HepG2 (cell line): ENCODE data around the gene LPAR1. TPM values are rescaled to one million over a fixed set of nuclear protein-coding genes. Genes with fewer than 3 reads are reported as not detected.

ENCODE experiments used
- ATAC-seq: fragments of 200-7000 bp; cut with Tn5 transposase; 3 replicates; pipeline ENCODE4 v1.9.1; 2020; ENCODE audit warnings: mild to moderate bottlenecking, moderate library complexity
- BruUV-seq: library from RNA; stranded (reverse); fragments of 400-500 nt; replicated peaks from 2 replicates; lab custom pipeline; 2021; lab: Mats Ljungman, UMichigan
- CTCF ChIA-PET: fragments of 300-600 bp; formaldehyde crosslinking; extraction: SDS; loops from one replicate; lab custom pipeline; 2021; ENCODE audit warnings: low total read pairs, inconsistent platforms, low intra/inter-chr PET ratio; lab: Yijun Ruan, JAX
- POLR2A ChIA-PET: fragments of 350-600 bp; sonication (Branson Sonifier 250); formaldehyde crosslinking; loops from one replicate; lab custom pipeline; 2020; ENCODE audit warnings: antibody characterized with exemption, inconsistent platforms; lab: Yijun Ruan, JAX
- DNase-seq: peaks from one replicate; pipeline ENCODE4 v3.0.0-alpha.2; 2015; ENCODE audit warnings: low spot score
- FAIRE-seq: peaks from 3 replicates; lab custom pipeline; 2011; peaks lifted over from hg19 to GRCh38; lab: Jason Lieb, UNC
- H2AFZ ChIP-seq: one replicate; pipeline ENCODE4 v1.6.1; 2011; ENCODE audit warnings: low read length, inconsistent platforms
- H3K27ac ChIP-seq: fragments of 300-600 bp; 3 replicates; pipeline ENCODE4 v1.8.0; 2011; ENCODE audit warnings: mixed run types, mild to moderate bottlenecking, mixed read lengths, low read length, inconsistent platforms; ENCODE audit not compliant: insufficient read depth; ENCODE audit errors: extremely low read length
- H3K27me3 ChIP-seq, 2 experiments: fragments of 200-600 bp in 1 of 2; 2 replicates in 1 of 2; 3 replicates in 1 of 2; pipeline versions ENCODE4 v1.6.0 to v1.8.0; 2011; ENCODE audit warnings: low read length in 2 of 2, mild to moderate bottlenecking in 2 of 2, moderate library complexity in 2 of 2, inconsistent platforms in 1 of 2; ENCODE audit not compliant: insufficient read depth in 2 of 2, control insufficient read depth in 1 of 2
- H3K36me3 ChIP-seq, 2 experiments: fragments of 200-600 bp in 1 of 2; replicated peaks in 1 of 2; 2 replicates in 1 of 2; 3 replicates in 1 of 2; pipeline versions ENCODE4 v1.5.1 to v1.8.0; 2011; ENCODE audit warnings: low read length in 2 of 2, inconsistent platforms in 1 of 2; ENCODE audit not compliant: insufficient read depth in 2 of 2, control insufficient read depth in 1 of 2
- H3K4me1 ChIP-seq: 2 replicates; pipeline ENCODE4 v1.5.1; 2012; ENCODE audit warnings: low read length, inconsistent platforms; ENCODE audit not compliant: insufficient read depth
- H3K4me2 ChIP-seq: 2 replicates; pipeline ENCODE4 v1.6.0; 2011; ENCODE audit warnings: low read depth, low read length, inconsistent platforms
- H3K4me3 ChIP-seq, 3 experiments: fragments of 200-600 bp in 1 of 3; sonication (generic), shearing (Covaris generic) in 1 of 3; replicated peaks in 1 of 3; 2 replicates each; pipeline ENCODE4 v1.5.1; 2011 to 2016; ENCODE audit warnings: low read length in 3 of 3, inconsistent platforms in 2 of 3, low read depth in 2 of 3, mild to moderate bottlenecking in 2 of 3, control low read depth in 1 of 3, mixed read lengths in 1 of 3; ENCODE audit not compliant: insufficient read depth in 1 of 3
- H3K79me2 ChIP-seq: one replicate; pipeline ENCODE4 v1.6.1; 2011; ENCODE audit warnings: low read length, inconsistent platforms; ENCODE audit not compliant: insufficient read depth
- H3K9ac ChIP-seq: 2 replicates; pipeline ENCODE4 v1.6.0; 2011; ENCODE audit warnings: mild to moderate bottlenecking, low read depth, low read length, inconsistent platforms; ENCODE audit not compliant: insufficient read depth
- H3K9me3 ChIP-seq: 2 replicates; pipeline ENCODE4 v1.5.1; 2012; ENCODE audit warnings: mild to moderate bottlenecking, low read length
- H4K20me1 ChIP-seq: 2 replicates; pipeline ENCODE4 v1.6.0; 2011; ENCODE audit warnings: inconsistent platforms, mild to moderate bottlenecking, low read length, moderate library complexity; ENCODE audit not compliant: insufficient read depth
- ATF7 ChIP-seq, 2 experiments: fragments of 450-650 bp in 1 of 2; sonication (generic) in 1 of 2; formaldehyde crosslinking in 1 of 2; IDR thresholded peaks; 2 replicates each; pipeline versions ENCODE4 v1.4.0 to v1.6.1; 2016 to 2020; ENCODE audit warnings: antibody characterized with exemption in 1 of 2, mild to moderate bottlenecking in 1 of 2, missing genetic modification reagents in 1 of 2
- BCL6 ChIP-seq: IDR thresholded peaks from 2 replicates; pipeline ENCODE4 v1.6.1; 2016; ENCODE audit warnings: missing genetic modification reagents, missing compliant biosample characterization
- GABPA ChIP-seq, 2 experiments: IDR thresholded peaks; 2 replicates each; pipeline ENCODE4 v1.6.1; 2011 to 2016; ENCODE audit warnings: low read depth in 2 of 2, low read length in 1 of 2, missing biosample characterization in 1 of 2, missing genetic modification characterization in 1 of 2
- HMG20A ChIP-seq: IDR thresholded peaks from 2 replicates; pipeline ENCODE4 v1.6.1; 2016; ENCODE audit warnings: borderline replicate concordance
- MTF2 ChIP-seq: sonication (generic); formaldehyde crosslinking; IDR thresholded peaks from 2 replicates; pipeline ENCODE4 v1.5.0; 2020; ENCODE audit warnings: missing genetic modification reagents, borderline replicate concordance
- RARA ChIP-seq: IDR thresholded peaks from 2 replicates; pipeline ENCODE4 v1.6.1; 2016; ENCODE audit warnings: missing genetic modification reagents, missing compliant biosample characterization
- STAG1 ChIP-seq: sonication (generic); formaldehyde crosslinking; IDR thresholded peaks from 2 replicates; pipeline ENCODE4 v1.4.0; 2020; ENCODE audit warnings: missing genetic modification reagents
- ZFP1 ChIP-seq: IDR thresholded peaks from 2 replicates; pipeline ENCODE4 v1.6.1; 2016
- ZNF143 ChIP-seq: sonication (generic); formaldehyde crosslinking; IDR thresholded peaks from 2 replicates; pipeline ENCODE4 v1.4.0; 2020; ENCODE audit warnings: missing genetic modification reagents
- ZNF616 ChIP-seq: sonication (generic); formaldehyde crosslinking; IDR thresholded peaks from 2 replicates; pipeline ENCODE4 v1.5.0; 2020; ENCODE audit warnings: low read depth, mild to moderate bottlenecking, missing genetic modification reagents
- ZNF816 ChIP-seq: sonication (generic); formaldehyde crosslinking; IDR thresholded peaks from 2 replicates; pipeline ENCODE4 v1.8.0; 2022; ENCODE audit warnings: missing genetic modification reagents, mild to moderate bottlenecking, borderline replicate concordance
- WGBS: methylation state at CpG from one replicate; pipeline ENCODE4 v1.1.6; 2017; ENCODE audit warnings: low lambda C conversion rate; 5-methylcytosine and 5-hydroxymethylcytosine counted together
- in situ Hi-C: cut with HindIII; loops from 2 replicates; pipeline ENCODE4 v1.10.0; 2017; ENCODE audit warnings: low pct_unique_long_range_greater_than_20kb; ENCODE audit not compliant: extremely low pct_ligation_motif_present
- intact Hi-C: fragments of 100-400 bp; cut with micrococcal nuclease; formaldehyde crosslinking; loops from one replicate; pipeline ENCODE4 v1.10.0; 2022; ENCODE audit not compliant: unreplicated experiment
- polyA plus RNA-seq, 8 experiments: library from polyadenylated mRNA; depleted of rRNA in 3 of 8; stranded (reverse) in 7 of 8; unstranded in 1 of 8; fragments of >200 nt; fragmentation: Illumina TruSeq in 4 of 8; extraction: Trizol in 4 of 8; gene quantifications; 2 replicates each; pipeline versions ENCODE4 v1.2.1 to v1.2.3, GENCODE V29; 2011 to 2016; ENCODE audit warnings: low read depth in 4 of 8, missing spikeins in 1 of 8, mixed read lengths in 1 of 8; ENCODE audit not compliant: insufficient read depth in 1 of 8
- total RNA-seq, 5 experiments: library from RNA; depleted of rRNA; stranded (reverse); fragments of >200 nt; fragmentation: Illumina TruSeq; extraction: Trizol; gene quantifications; 2 replicates each; pipeline ENCODE4 v1.2.3, GENCODE V29; 2016; ENCODE audit warnings: low read depth in 1 of 5
- TF ChIP-seq, protein P1 (sequence below): sonication (generic); formaldehyde crosslinking; conservative IDR thresholded peaks from 2 replicates; pipeline ENCODE4 v1.4.0; 2020; ENCODE audit warnings: missing genetic modification reagents
- TF ChIP-seq, protein P2 (sequence below): sonication (generic); formaldehyde crosslinking; IDR thresholded peaks from 2 replicates; pipeline ENCODE4 v1.5.0; 2020; ENCODE audit warnings: missing genetic modification reagents
- TF ChIP-seq, protein P3 (sequence below): IDR thresholded peaks from 2 replicates; pipeline ENCODE4 v1.6.1; 2018; ENCODE audit warnings: missing genetic modification reagents
- TF ChIP-seq, protein P4 (sequence below): sonication (generic); formaldehyde crosslinking; IDR thresholded peaks from 2 replicates; pipeline ENCODE4 v1.9.0; 2021; ENCODE audit warnings: missing genetic modification reagents, mild to moderate bottlenecking, borderline replicate concordance

LPAR1 gene
- total and polyA plus RNA-seq, 2 of the 13 experiments (the other 11 are each of a cell fraction or from before 2014, with no cell fraction given), result not detected

DNA sequence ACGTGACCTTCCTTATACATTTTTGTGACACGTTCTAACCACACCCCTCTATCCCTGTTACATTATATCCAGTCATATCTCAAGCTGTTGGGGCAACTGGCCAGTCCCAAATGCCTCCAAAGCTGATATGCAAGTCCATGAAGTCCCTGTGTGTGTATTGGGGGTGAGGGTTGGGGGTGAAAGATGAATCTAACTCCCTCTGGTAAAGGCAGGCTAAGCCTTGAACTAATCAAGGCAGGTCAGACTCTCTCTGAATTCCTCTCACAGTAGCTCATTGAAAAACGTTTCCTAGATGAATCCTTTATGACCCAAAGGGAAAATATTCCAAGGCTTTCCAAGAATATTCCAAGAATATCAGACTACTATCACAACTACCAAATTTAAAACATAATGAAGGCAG is 195.3 kb downstream of the LPAR1 start:
- no TSS peak for BruUV-seq
- Histone ChIP-seq H3K9me3 (no peaks in the 10 kb centered on the region), H4K20me1 (no peaks in the 10 kb centered on the region), H3K9ac (no peak overlapping the region), H3K79me2 (no peaks in the 10 kb centered on the region), H3K36me3 (no peaks in the 10 kb centered on the region), H3K4me2 (no peak overlapping the region), H3K27ac (no peak overlapping the region), H3K4me1 (no peaks in the 10 kb centered on the region), H2AFZ (no peak overlapping the region), H3K27me3 (no peaks in the 10 kb centered on the region), H3K4me3 (no peak overlapping the region)
- no peak for TF ChIP-seq MTF2 (CRISPR knock-in tag)
- TF ChIP-seq, protein P1, sequence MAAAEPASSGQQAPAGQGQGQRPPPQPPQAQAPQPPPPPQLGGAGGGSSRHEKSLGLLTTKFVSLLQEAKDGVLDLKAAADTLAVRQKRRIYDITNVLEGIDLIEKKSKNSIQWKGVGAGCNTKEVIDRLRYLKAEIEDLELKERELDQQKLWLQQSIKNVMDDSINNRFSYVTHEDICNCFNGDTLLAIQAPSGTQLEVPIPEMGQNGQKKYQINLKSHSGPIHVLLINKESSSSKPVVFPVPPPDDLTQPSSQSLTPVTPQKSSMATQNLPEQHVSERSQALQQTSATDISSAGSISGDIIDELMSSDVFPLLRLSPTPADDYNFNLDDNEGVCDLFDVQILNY (CRISPR knock-in tag), result no peak
- TF ChIP-seq ZNF816 (CRISPR knock-in tag), result no peak
- TF ChIP-seq RARA (CRISPR knock-in tag), result no peak
- TF ChIP-seq HMG20A (CRISPR knock-in tag), result no peak
- no peak for TF ChIP-seq ATF7 (IDR thresholded peaks at IDR 0.05)
- TF ChIP-seq ATF7 (CRISPR knock-in tag; IDR thresholded peaks at IDR 0.05), result no peak
- TF ChIP-seq BCL6 (CRISPR knock-in tag), result no peak
- no peak for TF ChIP-seq ZNF143 (CRISPR knock-in tag)
- DNase-seq (no peak), FAIRE-seq (no peak), ATAC-seq (no peak)
- WGBS, result 0% methylated on average over 3 of the region's 3 CpGs
- POLR2A ChIA-PET, result no interaction called here
- intact Hi-C loops (no loop called here), in situ Hi-C loops (no loop called here)
- CTCF ChIA-PET, result no interaction called here

DNA sequence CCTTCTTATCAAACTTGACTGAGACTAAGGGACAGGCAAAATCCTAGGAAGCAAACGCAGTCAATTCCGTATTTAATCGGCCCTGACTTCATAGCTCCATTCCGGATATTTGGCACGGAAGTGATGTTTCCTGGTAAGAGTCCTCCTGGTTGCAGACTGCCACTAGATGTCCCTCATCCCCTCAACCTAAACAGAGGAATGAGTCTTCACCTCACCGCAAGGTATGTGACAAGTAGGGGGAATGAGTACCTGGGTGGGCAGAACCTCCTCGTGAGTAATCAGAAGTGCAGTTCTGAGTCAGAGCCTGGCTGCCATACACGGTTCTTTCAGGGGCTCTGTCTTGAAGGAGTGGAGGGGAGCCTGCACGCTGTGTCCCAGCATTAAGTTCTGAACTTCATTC is 196.1 kb downstream of the LPAR1 start:
- Histone ChIP-seq H3K4me1 (no peaks in the 10 kb centered on the region), H3K4me2 (no peak overlapping the region), H2AFZ (no peak overlapping the region), H3K79me2 (no peaks in the 10 kb centered on the region), H3K27me3 (no peaks in the 10 kb centered on the region), H3K9ac (no peak overlapping the region), H3K4me3 (no peak overlapping the region), H3K36me3 (no peaks in the 10 kb centered on the region), H3K9me3 (no peaks in the 10 kb centered on the region), H3K27ac (no peak overlapping the region), H4K20me1 (no peaks in the 10 kb centered on the region)
- DNase-seq, result peak; percentile 6
- intact Hi-C loops (no loop called here), in situ Hi-C loops (no loop called here)
- ATAC-seq, result peak; percentile 65
- POLR2A ChIA-PET, result no interaction called here
- BruUV-seq, result no TSS peak
- 0% methylated on average over 7 of the region's 9 CpGs for WGBS
- peak; percentile 21 for FAIRE-seq
- CTCF ChIA-PET, result no interaction called here
- TF ChIP-seq ZNF616 (CRISPR knock-in tag) (no peak), GABPA (IDR thresholded peaks at IDR 0.05; ENCODE audit: low read depth, low read length) (no peak), GABPA (CRISPR knock-in tag; IDR thresholded peaks at IDR 0.05; ENCODE audit: low read depth) (peak; percentile 51), ZFP1 (CRISPR knock-in tag) (no peak), STAG1 (CRISPR knock-in tag) (peak; percentile 34; the same call in 1 of the 2 replicates)
- TF ChIP-seq, protein P2, sequence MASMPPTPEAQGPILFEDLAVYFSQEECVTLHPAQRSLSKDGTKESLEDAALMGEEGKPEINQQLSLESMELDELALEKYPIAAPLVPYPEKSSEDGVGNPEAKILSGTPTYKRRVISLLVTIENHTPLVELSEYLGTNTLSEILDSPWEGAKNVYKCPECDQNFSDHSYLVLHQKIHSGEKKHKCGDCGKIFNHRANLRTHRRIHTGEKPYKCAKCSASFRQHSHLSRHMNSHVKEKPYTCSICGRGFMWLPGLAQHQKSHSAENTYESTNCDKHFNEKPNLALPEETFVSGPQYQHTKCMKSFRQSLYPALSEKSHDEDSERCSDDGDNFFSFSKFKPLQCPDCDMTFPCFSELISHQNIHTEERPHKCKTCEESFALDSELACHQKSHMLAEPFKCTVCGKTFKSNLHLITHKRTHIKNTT (CRISPR knock-in tag), result no peak
- TF ChIP-seq, protein P3, sequence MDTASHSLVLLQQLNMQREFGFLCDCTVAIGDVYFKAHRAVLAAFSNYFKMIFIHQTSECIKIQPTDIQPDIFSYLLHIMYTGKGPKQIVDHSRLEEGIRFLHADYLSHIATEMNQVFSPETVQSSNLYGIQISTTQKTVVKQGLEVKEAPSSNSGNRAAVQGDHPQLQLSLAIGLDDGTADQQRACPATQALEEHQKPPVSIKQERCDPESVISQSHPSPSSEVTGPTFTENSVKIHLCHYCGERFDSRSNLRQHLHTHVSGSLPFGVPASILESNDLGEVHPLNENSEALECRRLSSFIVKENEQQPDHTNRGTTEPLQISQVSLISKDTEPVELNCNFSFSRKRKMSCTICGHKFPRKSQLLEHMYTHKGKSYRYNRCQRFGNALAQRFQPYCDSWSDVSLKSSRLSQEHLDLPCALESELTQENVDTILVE (CRISPR knock-in tag), result no peak
- TF ChIP-seq, protein P4, sequence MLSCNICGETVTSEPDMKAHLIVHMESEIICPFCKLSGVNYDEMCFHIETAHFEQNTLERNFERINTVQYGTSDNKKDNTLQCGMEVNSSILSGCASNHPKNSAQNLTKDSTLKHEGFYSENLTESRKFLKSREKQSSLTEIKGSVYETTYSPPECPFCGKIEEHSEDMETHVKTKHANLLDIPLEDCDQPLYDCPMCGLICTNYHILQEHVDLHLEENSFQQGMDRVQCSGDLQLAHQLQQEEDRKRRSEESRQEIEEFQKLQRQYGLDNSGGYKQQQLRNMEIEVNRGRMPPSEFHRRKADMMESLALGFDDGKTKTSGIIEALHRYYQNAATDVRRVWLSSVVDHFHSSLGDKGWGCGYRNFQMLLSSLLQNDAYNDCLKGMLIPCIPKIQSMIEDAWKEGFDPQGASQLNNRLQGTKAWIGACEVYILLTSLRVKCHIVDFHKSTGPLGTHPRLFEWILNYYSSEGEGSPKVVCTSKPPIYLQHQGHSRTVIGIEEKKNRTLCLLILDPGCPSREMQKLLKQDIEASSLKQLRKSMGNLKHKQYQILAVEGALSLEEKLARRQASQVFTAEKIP (CRISPR knock-in tag), result no peak
